GM23338 (cell line): ENCODE results near the gene FRAT1. TPM values are rescaled to one million over a fixed set of nuclear protein-coding genes. Genes with fewer than 3 reads are reported as not detected.

Experiments used
- ATAC-seq: fragments of 200-7000 bp; cut with Tn5 transposase; 3 replicates; pipeline ENCODE4 v1.9.1; 2020
- DNase-seq: peaks from one replicate; pipeline ENCODE4 v3.0.0-alpha.2; 2015; ENCODE audit warnings: low spot score
- H2AFZ ChIP-seq: fragments of 200-600 bp; sonication (generic); 2 replicates; pipeline ENCODE4 v1.8.0; 2016; ENCODE audit warnings: antibody characterized with exemption, mild to moderate bottlenecking, moderate library complexity
- H3F3A ChIP-seq: fragments of 200-600 bp; sonication (generic); replicated peaks from 2 replicates; pipeline ENCODE4 v1.8.0; 2017; ENCODE audit warnings: antibody characterized with exemption, mixed run types, low read depth
- H3K27ac ChIP-seq: fragments of 200-600 bp; sonication (generic); 2 replicates; pipeline ENCODE4 v1.6.1; 2016; ENCODE audit warnings: low read depth
- H3K27me3 ChIP-seq: fragments of 200-600 bp; sonication (generic); 2 replicates; pipeline ENCODE4 v1.8.0; 2016; ENCODE audit warnings: mild to moderate bottlenecking, mixed run types, moderate library complexity; ENCODE audit not compliant: insufficient read depth
- H3K36me3 ChIP-seq: fragments of 200-600 bp; sonication (generic); 2 replicates; pipeline ENCODE4 v1.8.0; 2016; ENCODE audit warnings: mild to moderate bottlenecking; ENCODE audit not compliant: insufficient read depth
- H3K4me1 ChIP-seq: fragments of 200-600 bp; sonication (generic); 2 replicates; pipeline ENCODE4 v1.8.0; 2016; ENCODE audit warnings: mild to moderate bottlenecking, moderate library complexity; ENCODE audit not compliant: insufficient read depth
- H3K4me2 ChIP-seq: fragments of 200-600 bp; sonication (generic); 2 replicates; pipeline ENCODE4 v1.7.1; 2017; ENCODE audit warnings: mixed run types
- H3K4me3 ChIP-seq: fragments of 200-600 bp; sonication (generic); 2 replicates; pipeline ENCODE4 v1.6.1; 2016; ENCODE audit warnings: mixed run types
- H3K79me2 ChIP-seq: fragments of 200-600 bp; sonication (generic); replicated peaks from 2 replicates; pipeline ENCODE4 v1.8.0; 2017; ENCODE audit warnings: mild to moderate bottlenecking; ENCODE audit not compliant: insufficient read depth
- H3K9me2 ChIP-seq: fragments of 200-600 bp; sonication (generic); 2 replicates; pipeline ENCODE4 v1.8.0; 2017; ENCODE audit not compliant: insufficient read depth
- H4K20me1 ChIP-seq: fragments of 200-600 bp; sonication (generic); replicated peaks from 2 replicates; pipeline ENCODE4 v1.8.0; 2017; ENCODE audit warnings: mild to moderate bottlenecking; ENCODE audit not compliant: insufficient read depth
- H3K27ac Mint-ChIP-seq: 2 replicates; pipeline ENCODE4 v1.8.0; 2020; ENCODE audit warnings: inconsistent platforms, mild to moderate bottlenecking, moderate library complexity, mixed read lengths
- H3K27me3 Mint-ChIP-seq: 3 replicates; pipeline ENCODE4 v1.8.0; 2022; ENCODE audit warnings: low read depth, mild to moderate bottlenecking, moderate library complexity, mixed read lengths, inconsistent platforms; ENCODE audit not compliant: insufficient read depth, poor library complexity
- H3K36me3 Mint-ChIP-seq: 3 replicates; pipeline ENCODE4 v1.8.0; 2021; ENCODE audit warnings: low read depth, mild to moderate bottlenecking, inconsistent platforms, moderate library complexity, mixed read lengths
- H3K4me1 Mint-ChIP-seq: 3 replicates; pipeline ENCODE4 v1.8.0; 2020; ENCODE audit warnings: mild to moderate bottlenecking, inconsistent platforms, mixed read lengths
- H3K4me3 Mint-ChIP-seq: 3 replicates; pipeline ENCODE4 v1.8.0; 2021; ENCODE audit warnings: moderate library complexity, mild to moderate bottlenecking, inconsistent platforms, mixed read lengths
- H3K9me3 Mint-ChIP-seq: 3 replicates; pipeline ENCODE4 v1.8.0; 2020; ENCODE audit warnings: moderate library complexity, mild to moderate bottlenecking, inconsistent platforms, mixed read lengths
- CREB1 ChIP-seq: fragments of 250-450 bp; sonication (Bioruptor Pico); IDR thresholded peaks from 2 replicates; pipeline ENCODE4 v1.5.0; 2020; ENCODE audit warnings: low read depth, mild to moderate bottlenecking, moderate library complexity
- CTCF ChIP-seq, 2 experiments: fragments of 200-600 bp in 1 of 2; sonication (generic) in 1 of 2; conservative IDR thresholded peaks; 2 replicates each; pipeline versions ENCODE4 v1.5.1 to v1.6.1; 2016 to 2017; ENCODE audit warnings: antibody characterized with exemption in 2 of 2, low read depth in 2 of 2, mild to moderate bottlenecking in 2 of 2, moderate library complexity in 1 of 2
- ETS1 ChIP-seq: IDR thresholded peaks from 2 replicates; pipeline ENCODE4 v1.6.1; 2016; ENCODE audit warnings: antibody characterized with exemption
- NANOG ChIP-seq: IDR thresholded peaks from 2 replicates; pipeline ENCODE4 v1.6.1; 2016; ENCODE audit warnings: antibody characterized with exemption, borderline replicate concordance
- REST ChIP-seq: IDR thresholded peaks from one replicate; pipeline ENCODE4 v1.6.1; 2018; ENCODE audit warnings: antibody characterized with exemption; ENCODE audit not compliant: unreplicated experiment
- ZNF331 ChIP-seq: fragments of 250-450 bp; sonication (Bioruptor Pico); IDR thresholded peaks from 2 replicates; pipeline ENCODE4 v1.5.0; 2020; ENCODE audit warnings: low read depth, mild to moderate bottlenecking, moderate library complexity
- ZNF462 ChIP-seq: fragments of 250-450 bp; sonication (Bioruptor Pico); IDR thresholded peaks from 2 replicates; pipeline ENCODE4 v1.5.0; 2020; ENCODE audit warnings: mild to moderate bottlenecking, moderate library complexity
- polyA plus RNA-seq: library from polyadenylated mRNA; unstranded; fragments of >200 nt; fragmentation: Nextera tagmentation; extraction: Ambion mirVana; gene quantifications from 2 replicates; pipeline ENCODE4 v1.2.1, GENCODE V29; 2016
- total RNA-seq: library from RNA; depleted of rRNA; stranded (reverse); fragments of >200 nt; shearing (Covaris generic); gene quantifications from 2 replicates; pipeline ENCODE4 v1.2.3, GENCODE V29; 2014

FRAT1 gene
- total and polyA plus RNA-seq, 2 experiments from 2014 or later: 1.4 to 8.5 TPM

GRCh38 chr10:97362310-97363033 lies 43.4 kb downstream of the FRAT1 start:
- Histone ChIP-seq H4K20me1 (no peaks in the 10 kb centered on the region; the same call in 1 of the 2 replicates), H3K4me1 (no peaks in the 10 kb centered on the region), H2AFZ (no peak overlapping the region), H3K36me3 (peaks cover 12% of the 10 kb centered on the region), H3F3A (0 out of 2 replicates have a peak, but pooled peaks cover 4% of the 10 kb centered on the region), H3K9me2 (no peaks in the 10 kb centered on the region), H3K4me3 (no peak overlapping the region), H3K27ac (no peak overlapping the region), H3K4me2 (no peak overlapping the region), H3K79me2 (no peaks in the 10 kb centered on the region), H3K27me3 (no peaks in the 10 kb centered on the region)
- 0 out of 4 replicates have a peak, but pooled peaks of 1 of the 2 experiments have one; percentile 4 for TF ChIP-seq CTCF (conservative IDR thresholded peaks at IDR 0.05; ENCODE audit: low read depth in 2 of 2)
- TF ChIP-seq ZNF331 (CRISPR knock-in tag): no peak
- TF ChIP-seq CREB1 (CRISPR knock-in tag): no peak
- no peak overlapping the region for H3K4me3 Mint-ChIP-seq
- peaks cover 73% of the 10 kb centered on the region for H3K36me3 Mint-ChIP-seq
- no peaks in the 10 kb centered on the region; the same call in 2 of the 3 replicates for H3K4me1 Mint-ChIP-seq
- no peaks in the 10 kb centered on the region; the same call in 2 of the 3 replicates for H3K9me3 Mint-ChIP-seq
- H3K27ac Mint-ChIP-seq: no peak overlapping the region
- H3K27me3 Mint-ChIP-seq: peaks cover 11% of the 10 kb centered on the region
- DNase-seq (no peak), ATAC-seq (no peak)

GRCh38 chr10:97363071-97363470 lies 44.0 kb downstream of the FRAT1 start:
- Mint-ChIP-seq H3K9me3 (no peaks in the 10 kb centered on the region; the same call in 2 of the 3 replicates), H3K36me3 (peaks cover 72% of the 10 kb centered on the region), H3K4me3 (no peak overlapping the region), H3K27ac (no peak overlapping the region), H3K27me3 (peaks cover 8% of the 10 kb centered on the region), H3K4me1 (no peaks in the 10 kb centered on the region; the same call in 2 of the 3 replicates)
- Histone ChIP-seq H3K4me2 (no peak overlapping the region), H3K27me3 (no peaks in the 10 kb centered on the region), H3K36me3 (peaks cover 12% of the 10 kb centered on the region), H3F3A (0 out of 2 replicates have a peak, but pooled peaks cover 4% of the 10 kb centered on the region), H3K79me2 (no peaks in the 10 kb centered on the region), H3K27ac (no peak overlapping the region), H3K4me1 (no peaks in the 10 kb centered on the region), H4K20me1 (no peaks in the 10 kb centered on the region; the same call in 1 of the 2 replicates), H3K4me3 (no peak overlapping the region), H3K9me2 (no peaks in the 10 kb centered on the region), H2AFZ (no peak overlapping the region)
- ATAC-seq (no peak), DNase-seq (no peak)
- TF ChIP-seq ZNF462 (CRISPR knock-in tag): no peak
- no peak for TF ChIP-seq REST
- TF ChIP-seq ETS1: no peak
- TF ChIP-seq NANOG: no peak
